HepG2 (cell line): ENCODE results near the gene SUN5. TPM values are rescaled to one million over a fixed set of nuclear protein-coding genes. Genes with fewer than 3 reads are reported as not detected.

ENCODE experiments used
- BHLHE40 ChIP-seq: IDR thresholded peaks from 2 replicates; pipeline ENCODE4 v1.6.1; 2011; ENCODE audit warnings: low read length, improper control_type of control experiment
- EEA1 ChIP-seq: sonication (generic); formaldehyde crosslinking; IDR thresholded peaks from 2 replicates; pipeline ENCODE4 v1.5.1; 2020; ENCODE audit warnings: mild to moderate bottlenecking, missing genetic modification reagents, borderline replicate concordance
- FOXP4 ChIP-seq: sonication (generic); formaldehyde crosslinking; IDR thresholded peaks from 2 replicates; pipeline ENCODE4 v1.4.0; 2020; ENCODE audit warnings: missing genetic modification reagents
- HES4 ChIP-seq: sonication (generic); formaldehyde crosslinking; IDR thresholded peaks from 2 replicates; pipeline ENCODE4 v1.9.0; 2021; ENCODE audit warnings: mild to moderate bottlenecking, missing genetic modification reagents, borderline replicate concordance
- HNF1B ChIP-seq: sonication (generic); formaldehyde crosslinking; IDR thresholded peaks from 2 replicates; pipeline ENCODE4 v1.5.1; 2020; ENCODE audit warnings: mild to moderate bottlenecking, moderate library complexity, missing genetic modification reagents
- HOXA9 ChIP-seq: sonication (generic); formaldehyde crosslinking; IDR thresholded peaks from 2 replicates; pipeline ENCODE4 v1.8.1; 2022; ENCODE audit warnings: missing genetic modification reagents, mild to moderate bottlenecking, moderate library complexity, borderline replicate concordance
- IKZF1 ChIP-seq: fragments of 450-650 bp; IDR thresholded peaks from 2 replicates; pipeline ENCODE4 v1.7.1; 2016
- KDM4B ChIP-seq: sonication (generic); formaldehyde crosslinking; IDR thresholded peaks from 2 replicates; pipeline ENCODE4 v1.4.0; 2020; ENCODE audit warnings: missing genetic modification reagents
- ZBTB44 ChIP-seq: sonication (generic); formaldehyde crosslinking; IDR thresholded peaks from 2 replicates; pipeline ENCODE4 v1.4.0; 2020; ENCODE audit warnings: missing genetic modification reagents
- ZNF224 ChIP-seq: sonication (generic); formaldehyde crosslinking; IDR thresholded peaks from 2 replicates; pipeline ENCODE4 v1.5.0; 2020; ENCODE audit warnings: mild to moderate bottlenecking, missing genetic modification reagents
- ZNF460 ChIP-seq: sonication (generic); formaldehyde crosslinking; IDR thresholded peaks from 2 replicates; pipeline ENCODE4 v1.5.1; 2020; ENCODE audit warnings: missing genetic modification reagents, mild to moderate bottlenecking, borderline replicate concordance
- polyA plus RNA-seq, 8 experiments: library from polyadenylated mRNA; depleted of rRNA in 3 of 8; stranded (reverse) in 7 of 8; unstranded in 1 of 8; fragments of >200 nt; fragmentation: Illumina TruSeq in 4 of 8; extraction: Trizol in 4 of 8; gene quantifications; 2 replicates each; pipeline versions ENCODE4 v1.2.1 to v1.2.3, GENCODE V29; 2011 to 2016; ENCODE audit warnings: low read depth in 4 of 8, missing spikeins in 1 of 8, mixed read lengths in 1 of 8; ENCODE audit not compliant: insufficient read depth in 1 of 8
- total RNA-seq, 5 experiments: library from RNA; depleted of rRNA; stranded (reverse); fragments of >200 nt; fragmentation: Illumina TruSeq; extraction: Trizol; gene quantifications; 2 replicates each; pipeline ENCODE4 v1.2.3, GENCODE V29; 2016; ENCODE audit warnings: low read depth in 1 of 5
- TF ChIP-seq, protein P1 (sequence below): sonication (generic); formaldehyde crosslinking; IDR thresholded peaks from 2 replicates; pipeline ENCODE4 v1.4.0; 2020; ENCODE audit warnings: low read depth, mild to moderate bottlenecking, missing genetic modification reagents
- TF ChIP-seq, protein P2 (sequence below): sonication (generic); formaldehyde crosslinking; IDR thresholded peaks from 2 replicates; pipeline ENCODE4 v1.5.1; 2020; ENCODE audit warnings: mild to moderate bottlenecking, missing genetic modification reagents, borderline replicate concordance

SUN5 gene
- total and polyA plus RNA-seq, 2 of the 13 experiments (the other 11 are each of a cell fraction or from before 2014, with no cell fraction given) = not detected

- TF ChIP-seq ZBTB44 (CRISPR knock-in tag) (no peak), IKZF1 (no peak; the same call in 1 of the 2 replicates), HES4 (CRISPR knock-in tag) (0 out of 2 replicates have a peak, but pooled peaks have one; percentile 11), HNF1B (CRISPR knock-in tag) (no peak), HOXA9 (CRISPR knock-in tag) (peak; percentile 88; the same call in 1 of the 2 replicates), EEA1 (CRISPR knock-in tag) (no peak), KDM4B (peak; percentile 38; the same call in 1 of the 2 replicates), ZNF224 (CRISPR knock-in tag) (0 out of 2 replicates have a peak, but pooled peaks have one; percentile 50), FOXP4 (CRISPR knock-in tag) (peak; percentile 33), BHLHE40 (peak; percentile 43; the same call in 1 of the 2 replicates), ZNF460 (no peak)
- TF ChIP-seq, protein P1, sequence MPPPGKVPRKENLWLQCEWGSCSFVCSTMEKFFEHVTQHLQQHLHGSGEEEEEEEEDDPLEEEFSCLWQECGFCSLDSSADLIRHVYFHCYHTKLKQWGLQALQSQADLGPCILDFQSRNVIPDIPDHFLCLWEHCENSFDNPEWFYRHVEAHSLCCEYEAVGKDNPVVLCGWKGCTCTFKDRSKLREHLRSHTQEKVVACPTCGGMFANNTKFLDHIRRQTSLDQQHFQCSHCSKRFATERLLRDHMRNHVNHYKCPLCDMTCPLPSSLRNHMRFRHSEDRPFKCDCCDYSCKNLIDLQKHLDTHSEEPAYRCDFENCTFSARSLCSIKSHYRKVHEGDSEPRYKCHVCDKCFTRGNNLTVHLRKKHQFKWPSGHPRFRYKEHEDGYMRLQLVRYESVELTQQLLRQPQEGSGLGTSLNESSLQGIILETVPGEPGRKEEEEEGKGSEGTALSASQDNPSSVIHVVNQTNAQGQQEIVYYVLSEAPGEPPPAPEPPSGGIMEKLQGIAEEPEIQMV (CRISPR knock-in tag) = no peak; the same call in 1 of the 2 replicates
- TF ChIP-seq, protein P2, sequence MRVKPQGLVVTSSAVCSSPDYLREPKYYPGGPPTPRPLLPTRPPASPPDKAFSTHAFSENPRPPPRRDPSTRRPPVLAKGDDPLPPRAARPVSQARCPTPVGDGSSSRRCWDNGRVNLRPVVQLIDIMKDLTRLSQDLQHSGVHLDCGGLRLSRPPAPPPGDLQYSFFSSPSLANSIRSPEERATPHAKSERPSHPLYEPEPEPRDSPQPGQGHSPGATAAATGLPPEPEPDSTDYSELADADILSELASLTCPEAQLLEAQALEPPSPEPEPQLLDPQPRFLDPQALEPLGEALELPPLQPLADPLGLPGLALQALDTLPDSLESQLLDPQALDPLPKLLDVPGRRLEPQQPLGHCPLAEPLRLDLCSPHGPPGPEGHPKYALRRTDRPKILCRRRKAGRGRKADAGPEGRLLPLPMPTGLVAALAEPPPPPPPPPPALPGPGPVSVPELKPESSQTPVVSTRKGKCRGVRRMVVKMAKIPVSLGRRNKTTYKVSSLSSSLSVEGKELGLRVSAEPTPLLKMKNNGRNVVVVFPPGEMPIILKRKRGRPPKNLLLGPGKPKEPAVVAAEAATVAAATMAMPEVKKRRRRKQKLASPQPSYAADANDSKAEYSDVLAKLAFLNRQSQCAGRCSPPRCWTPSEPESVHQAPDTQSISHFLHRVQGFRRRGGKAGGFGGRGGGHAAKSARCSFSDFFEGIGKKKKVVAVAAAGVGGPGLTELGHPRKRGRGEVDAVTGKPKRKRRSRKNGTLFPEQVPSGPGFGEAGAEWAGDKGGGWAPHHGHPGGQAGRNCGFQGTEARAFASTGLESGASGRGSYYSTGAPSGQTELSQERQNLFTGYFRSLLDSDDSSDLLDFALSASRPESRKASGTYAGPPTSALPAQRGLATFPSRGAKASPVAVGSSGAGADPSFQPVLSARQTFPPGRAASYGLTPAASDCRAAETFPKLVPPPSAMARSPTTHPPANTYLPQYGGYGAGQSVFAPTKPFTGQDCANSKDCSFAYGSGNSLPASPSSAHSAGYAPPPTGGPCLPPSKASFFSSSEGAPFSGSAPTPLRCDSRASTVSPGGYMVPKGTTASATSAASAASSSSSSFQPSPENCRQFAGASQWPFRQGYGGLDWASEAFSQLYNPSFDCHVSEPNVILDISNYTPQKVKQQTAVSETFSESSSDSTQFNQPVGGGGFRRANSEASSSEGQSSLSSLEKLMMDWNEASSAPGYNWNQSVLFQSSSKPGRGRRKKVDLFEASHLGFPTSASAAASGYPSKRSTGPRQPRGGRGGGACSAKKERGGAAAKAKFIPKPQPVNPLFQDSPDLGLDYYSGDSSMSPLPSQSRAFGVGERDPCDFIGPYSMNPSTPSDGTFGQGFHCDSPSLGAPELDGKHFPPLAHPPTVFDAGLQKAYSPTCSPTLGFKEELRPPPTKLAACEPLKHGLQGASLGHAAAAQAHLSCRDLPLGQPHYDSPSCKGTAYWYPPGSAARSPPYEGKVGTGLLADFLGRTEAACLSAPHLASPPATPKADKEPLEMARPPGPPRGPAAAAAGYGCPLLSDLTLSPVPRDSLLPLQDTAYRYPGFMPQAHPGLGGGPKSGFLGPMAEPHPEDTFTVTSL (CRISPR knock-in tag) = no peak; the same call in none of the 2 replicates
These were observed 4.3 kb upstream of the SUN5 start (continued) for GRCh38 chr20:33008336-33009213.
